C4-2B (cell line): ENCODE data around the gene SLCO3A1.

ENCODE experiments used
- ZFX ChIP-seq: fragments of 450-650 bp; IDR thresholded peaks from 2 replicates; pipeline ENCODE4 v1.6.1; 2017
- TF ChIP-seq, protein P1 (sequence below): fragments of 450-650 bp; conservative IDR thresholded peaks from 2 replicates; pipeline ENCODE4 v1.5.1; 2017; ENCODE audit warnings: mild to moderate bottlenecking

DNA sequence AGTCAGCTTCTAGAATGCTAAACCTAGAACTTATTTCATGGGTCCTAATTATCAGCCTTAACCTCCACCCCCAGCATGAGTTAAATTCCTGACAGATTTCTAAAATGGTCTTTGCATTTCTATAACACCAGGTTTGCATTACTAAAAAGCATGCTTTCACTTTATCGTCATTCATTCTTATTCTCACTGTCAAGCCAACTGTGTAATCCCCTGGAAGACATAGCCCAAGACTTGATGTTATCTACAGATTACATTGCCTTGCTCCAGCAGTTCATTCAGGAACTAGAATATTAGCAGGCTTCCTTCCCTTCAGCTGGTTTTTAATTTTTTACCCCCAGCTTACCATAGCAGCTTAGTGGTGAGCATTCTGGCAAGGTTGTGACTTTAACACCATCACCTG lies 184.0 kb downstream of the SLCO3A1 start:
- TF ChIP-seq, protein P1, sequence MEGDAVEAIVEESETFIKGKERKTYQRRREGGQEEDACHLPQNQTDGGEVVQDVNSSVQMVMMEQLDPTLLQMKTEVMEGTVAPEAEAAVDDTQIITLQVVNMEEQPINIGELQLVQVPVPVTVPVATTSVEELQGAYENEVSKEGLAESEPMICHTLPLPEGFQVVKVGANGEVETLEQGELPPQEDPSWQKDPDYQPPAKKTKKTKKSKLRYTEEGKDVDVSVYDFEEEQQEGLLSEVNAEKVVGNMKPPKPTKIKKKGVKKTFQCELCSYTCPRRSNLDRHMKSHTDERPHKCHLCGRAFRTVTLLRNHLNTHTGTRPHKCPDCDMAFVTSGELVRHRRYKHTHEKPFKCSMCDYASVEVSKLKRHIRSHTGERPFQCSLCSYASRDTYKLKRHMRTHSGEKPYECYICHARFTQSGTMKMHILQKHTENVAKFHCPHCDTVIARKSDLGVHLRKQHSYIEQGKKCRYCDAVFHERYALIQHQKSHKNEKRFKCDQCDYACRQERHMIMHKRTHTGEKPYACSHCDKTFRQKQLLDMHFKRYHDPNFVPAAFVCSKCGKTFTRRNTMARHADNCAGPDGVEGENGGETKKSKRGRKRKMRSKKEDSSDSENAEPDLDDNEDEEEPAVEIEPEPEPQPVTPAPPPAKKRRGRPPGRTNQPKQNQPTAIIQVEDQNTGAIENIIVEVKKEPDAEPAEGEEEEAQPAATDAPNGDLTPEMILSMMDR = no peak
- no peak for TF ChIP-seq ZFX
